Tibial nerve (tissue), 4 donors: Measurements from ENCODE around the gene USP25.

ENCODE experiments used
- EP300 ChIP-seq, 2 donors: sonication (generic); formaldehyde crosslinking; IDR thresholded peaks; one replicate each; pipeline ENCODE4 v1.6.1; 2017; ENCODE audit warnings: antibody characterized with exemption in 2 of 2, mild to moderate bottlenecking in 1 of 2
- POLR2A ChIP-seq, 2 donors: fragments of 450-650 bp; IDR thresholded peaks; one replicate each; pipeline ENCODE4 v1.6.1; 2017; ENCODE audit warnings: antibody characterized with exemption in 2 of 2, mild to moderate bottlenecking in 2 of 2, moderate library complexity in 2 of 2
- TF ChIP-seq, protein P1 (sequence below), 5 experiments: fragments of 200-600 bp in 3 of 5; fragments of 450-650 bp in 2 of 5; sonication (generic) in 3 of 5; IDR thresholded peaks; one replicate each; pipeline ENCODE4 v1.5.1; 2016 to 2019; ENCODE audit warnings: antibody characterized with exemption in 5 of 5, mild to moderate bottlenecking in 3 of 5, moderate library complexity in 2 of 5

DNA sequence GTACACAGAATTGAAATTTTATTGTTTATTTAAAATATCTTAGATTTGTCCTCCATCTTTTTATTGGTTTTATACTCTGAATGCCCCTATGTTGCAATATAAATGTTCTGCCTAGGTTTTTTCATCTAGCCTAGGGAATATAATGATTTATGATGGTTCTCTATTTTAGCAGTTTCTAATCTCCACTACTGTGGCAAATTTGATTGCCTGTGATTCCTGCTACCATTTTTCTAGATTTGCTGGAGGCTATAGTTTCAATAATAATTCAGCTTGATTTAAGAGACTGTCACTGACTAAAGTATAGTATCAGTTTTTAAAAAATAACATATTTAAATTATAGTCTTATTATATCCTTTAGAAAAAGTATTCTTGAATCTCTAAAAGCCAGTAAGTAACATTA, 90.5 kb downstream of the USP25 start:
- TF ChIP-seq, protein P1, sequence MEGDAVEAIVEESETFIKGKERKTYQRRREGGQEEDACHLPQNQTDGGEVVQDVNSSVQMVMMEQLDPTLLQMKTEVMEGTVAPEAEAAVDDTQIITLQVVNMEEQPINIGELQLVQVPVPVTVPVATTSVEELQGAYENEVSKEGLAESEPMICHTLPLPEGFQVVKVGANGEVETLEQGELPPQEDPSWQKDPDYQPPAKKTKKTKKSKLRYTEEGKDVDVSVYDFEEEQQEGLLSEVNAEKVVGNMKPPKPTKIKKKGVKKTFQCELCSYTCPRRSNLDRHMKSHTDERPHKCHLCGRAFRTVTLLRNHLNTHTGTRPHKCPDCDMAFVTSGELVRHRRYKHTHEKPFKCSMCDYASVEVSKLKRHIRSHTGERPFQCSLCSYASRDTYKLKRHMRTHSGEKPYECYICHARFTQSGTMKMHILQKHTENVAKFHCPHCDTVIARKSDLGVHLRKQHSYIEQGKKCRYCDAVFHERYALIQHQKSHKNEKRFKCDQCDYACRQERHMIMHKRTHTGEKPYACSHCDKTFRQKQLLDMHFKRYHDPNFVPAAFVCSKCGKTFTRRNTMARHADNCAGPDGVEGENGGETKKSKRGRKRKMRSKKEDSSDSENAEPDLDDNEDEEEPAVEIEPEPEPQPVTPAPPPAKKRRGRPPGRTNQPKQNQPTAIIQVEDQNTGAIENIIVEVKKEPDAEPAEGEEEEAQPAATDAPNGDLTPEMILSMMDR (IDR thresholded peaks at IDR 0.05), result no peak
- TF ChIP-seq EP300 (IDR thresholded peaks at IDR 0.05) (no peak), POLR2A (IDR thresholded peaks at IDR 0.05) (no peak)
